ENCODE results near the gene KCND1. TPM values are rescaled to one million over a fixed set of nuclear protein-coding genes. Genes with fewer than 3 reads are reported as not detected.
A peak's percentile ranks its signal among the peaks of the same experiment; 100 is the strongest.
"Not testable (repeated sequence)": the region's sequence is repeated elsewhere in the genome, so short reads cannot be mapped to it uniquely, and the experiment has no call there.

The KCND1 gene
- total RNA-seq, 3 donors from 2014 or later = 0.87 to 1.6 (median 0.93) TPM

DNA sequence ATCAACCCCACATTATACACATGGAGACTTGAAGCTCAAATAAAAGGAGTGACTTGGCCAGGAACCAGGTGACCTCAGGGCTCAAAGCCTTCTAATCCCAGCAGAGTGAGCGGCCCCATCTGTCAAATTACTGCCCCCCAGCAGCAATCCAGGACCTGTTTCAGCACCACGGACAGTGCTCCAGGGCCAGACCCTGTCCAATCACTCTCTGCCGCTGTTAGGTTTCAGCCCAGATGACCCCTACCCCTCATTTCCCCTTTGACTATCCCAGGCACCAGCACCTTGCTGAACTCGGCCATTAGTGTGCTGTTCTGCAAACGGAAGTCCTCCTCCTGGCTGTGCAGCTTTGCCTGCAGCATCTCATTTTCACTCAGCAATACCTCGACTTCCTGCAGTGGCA is 25.3 kb upstream of the KCND1 start:
- no peak for ATAC-seq
- TF ChIP-seq, protein P1, sequence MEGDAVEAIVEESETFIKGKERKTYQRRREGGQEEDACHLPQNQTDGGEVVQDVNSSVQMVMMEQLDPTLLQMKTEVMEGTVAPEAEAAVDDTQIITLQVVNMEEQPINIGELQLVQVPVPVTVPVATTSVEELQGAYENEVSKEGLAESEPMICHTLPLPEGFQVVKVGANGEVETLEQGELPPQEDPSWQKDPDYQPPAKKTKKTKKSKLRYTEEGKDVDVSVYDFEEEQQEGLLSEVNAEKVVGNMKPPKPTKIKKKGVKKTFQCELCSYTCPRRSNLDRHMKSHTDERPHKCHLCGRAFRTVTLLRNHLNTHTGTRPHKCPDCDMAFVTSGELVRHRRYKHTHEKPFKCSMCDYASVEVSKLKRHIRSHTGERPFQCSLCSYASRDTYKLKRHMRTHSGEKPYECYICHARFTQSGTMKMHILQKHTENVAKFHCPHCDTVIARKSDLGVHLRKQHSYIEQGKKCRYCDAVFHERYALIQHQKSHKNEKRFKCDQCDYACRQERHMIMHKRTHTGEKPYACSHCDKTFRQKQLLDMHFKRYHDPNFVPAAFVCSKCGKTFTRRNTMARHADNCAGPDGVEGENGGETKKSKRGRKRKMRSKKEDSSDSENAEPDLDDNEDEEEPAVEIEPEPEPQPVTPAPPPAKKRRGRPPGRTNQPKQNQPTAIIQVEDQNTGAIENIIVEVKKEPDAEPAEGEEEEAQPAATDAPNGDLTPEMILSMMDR (IDR thresholded peaks at IDR 0.05) = no peak
- Histone ChIP-seq H3K36me3 (ENCODE audit: low read depth) (no peaks in the 10 kb centered on the region), H3K4me1 (ENCODE audit: low read depth) (no peaks in the 10 kb centered on the region), H3K4me3 (no peak overlapping the region), H3K9me3 (no peaks in the 10 kb centered on the region)
- intact Hi-C loops (cut with DNase I, micrococcal nuclease) = no loop called here
- DNase-seq = peak in 1 of 3 donors; percentile 4

DNA sequence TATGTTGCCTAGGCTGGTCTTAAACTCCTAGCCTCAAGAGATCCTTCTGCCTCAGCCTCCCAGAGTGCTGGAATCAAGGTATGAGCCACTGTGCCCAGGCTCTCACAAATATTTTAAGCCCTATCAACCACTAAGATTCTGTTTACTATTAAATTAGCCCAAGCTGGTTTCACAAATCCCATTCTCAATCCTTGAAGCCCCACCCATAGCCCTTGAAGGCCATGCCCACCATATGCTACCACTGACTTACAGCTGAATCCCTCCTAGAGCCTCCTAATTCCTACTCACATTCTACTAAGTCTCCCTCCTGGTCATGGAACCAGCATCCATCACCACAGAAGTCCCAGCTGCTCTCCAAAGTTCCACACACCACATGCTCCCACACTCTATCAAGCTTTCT is 20.7 kb upstream of the KCND1 start:
- DNase-seq = no peak

DNA sequence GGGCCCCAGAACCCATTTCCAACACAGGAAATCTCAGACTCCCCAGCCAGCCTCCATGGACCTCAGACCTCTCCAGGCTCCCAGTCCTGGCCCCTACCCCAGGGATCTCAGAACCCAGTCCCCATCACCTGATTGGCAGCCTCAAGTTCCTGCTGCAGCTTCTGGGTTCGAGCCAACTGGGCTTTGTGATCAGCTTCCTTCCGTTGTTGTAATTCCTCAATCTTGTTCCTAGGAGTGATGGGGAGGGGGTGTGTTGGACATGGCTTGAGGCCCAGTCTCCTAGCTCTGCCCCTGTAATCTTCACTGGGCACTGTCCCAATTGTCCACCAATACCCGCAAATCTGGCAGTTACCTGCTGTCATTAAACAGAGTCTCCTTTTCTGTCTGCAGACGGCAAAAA is 17.8 kb upstream of the KCND1 start:
- Histone ChIP-seq H3K36me3 (ENCODE audit: low read depth) (no peaks in the 10 kb centered on the region), H3K4me3 (no peak overlapping the region), H3K4me1 (ENCODE audit: low read depth) (no peaks in the 10 kb centered on the region), H3K9me3 (no peaks in the 10 kb centered on the region)
- TF ChIP-seq, protein P1 (IDR thresholded peaks at IDR 0.05) = no peak
- ATAC-seq (no peak), DNase-seq (peak in 1 of 3 donors; percentile 17)
- intact Hi-C loops (cut with DNase I, micrococcal nuclease) = no loop called here

More for the DNA sequence above, 20.7 kb upstream of the KCND1 start:
- H3K4me1 ChIP-seq (ENCODE audit: low read depth) = no peaks in the 10 kb centered on the region
- TF ChIP-seq, protein P1 (IDR thresholded peaks at IDR 0.05) = no peak
- no peaks in the 10 kb centered on the region for H3K36me3 ChIP-seq (ENCODE audit: low read depth)
- H3K4me3 ChIP-seq = no peak overlapping the region
- intact Hi-C loops (cut with DNase I, micrococcal nuclease) = no loop called here
- H3K9me3 ChIP-seq = no peaks in the 10 kb centered on the region
- ATAC-seq = no peak

DNA sequence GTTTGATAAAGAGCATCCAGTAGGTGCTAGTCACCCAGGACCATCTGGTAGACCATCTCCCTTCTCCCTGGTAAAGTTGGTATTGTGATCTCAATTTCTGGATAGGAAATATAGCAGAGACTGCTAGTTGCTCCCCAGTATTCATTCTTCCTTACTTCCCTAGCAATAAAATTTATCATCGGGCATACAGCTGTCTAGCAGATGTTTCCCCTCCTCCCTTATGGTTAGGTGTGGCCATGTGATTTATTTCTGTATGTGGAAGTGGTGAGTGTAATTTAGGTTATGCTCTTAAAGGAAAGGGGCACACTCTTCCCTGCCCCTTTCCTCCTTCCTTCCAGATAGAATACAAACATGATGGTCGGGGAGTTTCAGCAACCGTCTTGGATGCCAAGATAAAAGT is 12.3 kb upstream of the KCND1 start:
- ATAC-seq = no peak
- no peak overlapping the region for H3K4me3 ChIP-seq
- no peaks in the 10 kb centered on the region for H3K36me3 ChIP-seq (ENCODE audit: low read depth)
- intact Hi-C loops (cut with DNase I, micrococcal nuclease) = no loop called here
- TF ChIP-seq, protein P1 (IDR thresholded peaks at IDR 0.05) = no peak
- DNase-seq = no peak
- no peaks in the 10 kb centered on the region for H3K9me3 ChIP-seq
- no peaks in the 10 kb centered on the region for H3K4me1 ChIP-seq (ENCODE audit: low read depth)

DNA sequence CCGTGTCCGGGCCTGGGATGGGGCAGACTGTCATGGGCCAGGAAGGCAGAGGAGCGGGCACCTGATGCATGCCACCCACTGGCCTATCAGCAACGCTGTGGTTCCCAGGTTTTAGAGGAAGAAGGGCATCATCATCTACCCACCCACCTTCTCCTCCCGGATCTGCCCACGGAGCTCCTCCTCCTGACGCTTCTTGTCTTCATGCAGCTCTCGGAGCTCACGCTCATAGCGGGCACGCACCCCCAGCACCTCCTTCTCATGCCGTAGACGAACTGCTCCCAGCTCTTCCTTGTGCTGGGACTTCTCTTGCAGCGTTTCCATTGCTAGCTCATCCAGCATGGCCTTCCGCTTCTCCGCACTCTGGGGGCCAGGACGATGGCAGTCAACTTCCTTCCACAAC is 11.4 kb upstream of the KCND1 start:
- Histone ChIP-seq H3K4me1 (ENCODE audit: low read depth) (no peaks in the 10 kb centered on the region), H3K9me3 (no peaks in the 10 kb centered on the region), H3K36me3 (ENCODE audit: low read depth) (no peaks in the 10 kb centered on the region), H3K4me3 (no peak overlapping the region)
- TF ChIP-seq, protein P1 (IDR thresholded peaks at IDR 0.05) = no peak
- ATAC-seq = no peak
- no peak for DNase-seq
- intact Hi-C loops (cut with DNase I, micrococcal nuclease) = no loop called here

DNA sequence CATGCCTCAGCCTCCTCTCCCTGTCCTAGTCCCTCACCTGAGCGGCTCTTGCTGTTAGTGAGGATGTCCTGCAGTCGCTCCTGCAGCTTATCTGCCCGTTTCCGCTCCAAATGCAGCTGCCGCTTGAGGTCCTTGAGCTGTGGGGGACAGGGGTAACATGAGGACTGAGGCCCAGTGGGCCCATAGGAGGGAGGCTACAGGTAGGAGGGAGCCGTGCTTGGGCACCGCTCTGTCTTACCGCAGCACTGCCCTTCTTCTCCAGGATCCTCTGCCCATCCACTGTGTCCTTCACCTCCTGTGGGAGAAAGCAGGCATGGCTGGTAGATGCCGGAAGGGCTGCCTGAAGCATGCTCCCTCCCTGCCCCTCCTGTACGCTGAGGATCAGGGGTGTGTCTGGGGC is 9.5 kb upstream of the KCND1 start:
- no peaks in the 10 kb centered on the region for H3K4me1 ChIP-seq (ENCODE audit: low read depth)
- DNase-seq (no peak), ATAC-seq (no peak)
- H3K9me3 ChIP-seq = no peaks in the 10 kb centered on the region
- no peaks in the 10 kb centered on the region for H3K36me3 ChIP-seq (ENCODE audit: low read depth)
- TF ChIP-seq, protein P1 (IDR thresholded peaks at IDR 0.05) = no peak
- no peak overlapping the region for H3K4me3 ChIP-seq
- intact Hi-C loops (cut with DNase I, micrococcal nuclease) = no loop called here

DNA sequence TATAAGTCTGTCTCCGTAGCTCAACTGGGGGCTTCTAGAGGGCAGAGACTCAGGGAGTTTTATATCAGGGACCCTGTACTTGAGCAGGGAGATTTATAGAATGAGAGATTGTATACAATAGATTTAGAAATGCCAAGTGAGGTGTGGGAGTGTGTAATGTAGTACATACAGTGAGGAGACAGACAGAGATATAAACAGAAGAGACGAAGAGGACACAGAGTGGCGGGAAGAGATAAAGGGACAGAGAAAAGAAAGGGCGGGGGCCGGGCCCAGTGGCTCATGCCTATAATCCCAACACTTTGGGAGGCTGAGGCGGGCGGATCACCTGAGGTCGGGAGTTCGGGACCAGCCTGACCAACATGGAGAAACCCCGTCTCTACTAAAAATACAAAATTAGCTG is 8.7 kb upstream of the KCND1 start:
- H3K36me3 ChIP-seq (ENCODE audit: low read depth); H3K4me1 ChIP-seq (ENCODE audit: low read depth); H3K4me3 ChIP-seq; ATAC-seq; H3K9me3 ChIP-seq; DNase-seq; intact Hi-C loops (cut with DNase I, micrococcal nuclease): not testable (repeated sequence)
